ENCODE measurements around the gene OR4F6.

Gene OR4F6

GRCh38 chr15:101805605-101806345 lies 2.5 kb downstream of the OR4F6 start:
- DNase-seq = no peak

GRCh38 chr15:101807345-101807945 lies 4.1 kb downstream of the OR4F6 start:
- DNase-seq = no peak

- no peak for DNase-seq
Observed at GRCh38 chr15:101808201-101808600, 4.9 kb downstream of the OR4F6 start.

GRCh38 chr15:101810456-101810855 lies 7.1 kb downstream of the OR4F6 start:
- no peak for DNase-seq

- DNase-seq = no peak
Observed at GRCh38 chr15:101810876-101811275, 7.6 kb downstream of the OR4F6 start.

GRCh38 chr15:101811902-101812301 lies 8.6 kb downstream of the OR4F6 start, which contains the start of gene OR4F15:
Gene OR4F15 (plus strand): TSS chr15:101812202. CDS start chr15:101818187, 5,985 bp downstream.
- no peak for DNase-seq

GRCh38 chr15:101813803-101814534 lies 10.7 kb downstream of the OR4F6 start:
- DNase-seq = no peak

- DNase-seq = no peak
Observed at GRCh38 chr15:101820781-101821180, 17.5 kb downstream of the OR4F6 start.

GRCh38 chr15:101827257-101827656 lies 23.9 kb downstream of the OR4F6 start:
- DNase-seq = no peak

- no peak for DNase-seq
Observed at GRCh38 chr15:101828774-101829173, 25.5 kb downstream of the OR4F6 start.

- DNase-seq = no peak
Observed at GRCh38 chr15:101841656-101842055, 38.3 kb downstream of the OR4F6 start.

- DNase-seq = no peak
Observed at GRCh38 chr15:101844916-101845315, 41.6 kb downstream of the OR4F6 start.

- DNase-seq = no peak
Observed at GRCh38 chr15:101852356-101852755, 49.0 kb downstream of the OR4F6 start.

Data from activated T-cell treated with anti-CD3 and anti-CD28 coated beads, Interleukin-2, amount 50 U/mL, for 1 hour (primary cell).